HCT116 (cell line): ENCODE results near the gene LPCAT2. TPM values are rescaled to one million over a fixed set of nuclear protein-coding genes. Genes with fewer than 3 reads are reported as not detected.

Source experiments
- ATAC-seq: fragments of 200-7000 bp; cut with Tn5 transposase; 2 replicates; pipeline ENCODE4 v1.9.1; 2020; ENCODE audit warnings: mild to moderate bottlenecking, moderate library complexity
- BruUV-seq: library from RNA; stranded (reverse); fragments of 400-500 nt; replicated peaks from 2 replicates; lab custom pipeline; 2021; lab: Mats Ljungman, UMichigan
- CTCF ChIA-PET: fragments of 300-600 bp; sonication (Branson Sonifier 250); formaldehyde crosslinking; loops from one replicate; lab custom pipeline; 2021; ENCODE audit warnings: antibody characterized with exemption; lab: Charles Lee
- POLR2A ChIA-PET: fragments of 300-600, 350-600 bp; sonication (Branson Sonifier 250); formaldehyde crosslinking; loops from one replicate; lab custom pipeline; 2021; ENCODE audit warnings: antibody characterized with exemption; lab: Charles Lee
- RAD21 ChIA-PET, 2 experiments: fragments of 300-600 bp; sonication (Branson Sonifier 250); formaldehyde crosslinking; loops; one replicate each; lab custom pipeline; 2023; ENCODE audit warnings: low total read pairs in 2 of 2; ENCODE audit not compliant: uncharacterized antibody in 2 of 2, unreplicated experiment in 2 of 2, low non-redundant PET in 1 of 2; lab: Charles Lee
- DNase-seq: peaks from one replicate; pipeline ENCODE4 v3.0.0-alpha.2; 2010; ENCODE audit warnings: low read depth, low spot score
- H2AFZ ChIP-seq: fragments of 200-600 bp; shearing (Covaris generic), sonication (generic); 2 replicates; pipeline ENCODE4 v1.6.1; 2017; ENCODE audit warnings: low read depth, mixed run types, mixed read lengths, antibody characterized with exemption, low read length; ENCODE audit not compliant: poor library complexity, severe bottlenecking
- H3K27ac ChIP-seq: 2 replicates; pipeline ENCODE4 v1.5.1; 2012; ENCODE audit warnings: low read depth, low read length
- H3K27me3 ChIP-seq: fragments of 200-600 bp; sonication (generic); 2 replicates; pipeline ENCODE4 v1.6.1; 2016; ENCODE audit warnings: mixed run types, low read length, mixed read lengths; ENCODE audit not compliant: insufficient read depth
- H3K36me3 ChIP-seq, 2 experiments: fragments of 200-500 bp in 1 of 2; fragments of 200-600 bp in 1 of 2; sonication (Bioruptor generic) in 1 of 2; sonication (generic) in 1 of 2; 2 replicates each; pipeline versions ENCODE4 v1.5.1 to v1.6.1; 2014 to 2016; ENCODE audit warnings: low read length in 2 of 2, inconsistent platforms in 1 of 2, mixed read lengths in 1 of 2, mixed run types in 1 of 2; ENCODE audit not compliant: insufficient read depth in 2 of 2, control insufficient read depth in 1 of 2
- H3K4me1 ChIP-seq, 2 experiments: fragments of 200-600 bp in 1 of 2; sonication (generic) in 1 of 2; 2 replicates each; pipeline versions ENCODE4 v1.5.1 to v1.6.1; 2012 to 2017; ENCODE audit warnings: low read length in 2 of 2, inconsistent platforms in 1 of 2, mild to moderate bottlenecking in 1 of 2, mixed read lengths in 1 of 2, mixed run types in 1 of 2, moderate library complexity in 1 of 2; ENCODE audit not compliant: insufficient read depth in 2 of 2, control insufficient read depth in 1 of 2
- H3K4me2 ChIP-seq: fragments of 200-600 bp; sonication (generic); 2 replicates; pipeline ENCODE4 v1.6.1; 2017; ENCODE audit warnings: mixed run types, low read length, mixed read lengths
- H3K4me3 ChIP-seq, 2 experiments: fragments of 200-600 bp in 1 of 2; sonication (generic) in 1 of 2; replicated peaks in 1 of 2; 2 replicates each; pipeline ENCODE4 v1.5.1; 2011 to 2016; ENCODE audit warnings: low read length in 2 of 2, control low read depth in 1 of 2, low read depth in 1 of 2, mild to moderate bottlenecking in 1 of 2, mixed read lengths in 1 of 2, mixed run types in 1 of 2
- H3K79me2 ChIP-seq: fragments of 200-600 bp; sonication (generic); 2 replicates; pipeline ENCODE4 v1.6.1; 2017; ENCODE audit warnings: mild to moderate bottlenecking, mixed run types, low read length, moderate library complexity, mixed read lengths; ENCODE audit not compliant: insufficient read depth
- H3K9ac ChIP-seq: fragments of 200-600 bp; sonication (generic); 2 replicates; pipeline ENCODE4 v1.6.1; 2016; ENCODE audit warnings: low read length, mixed read lengths
- H3K9me2 ChIP-seq: fragments of 200-600 bp; sonication (generic), shearing (Covaris generic); 2 replicates; pipeline ENCODE4 v1.6.1; 2017; ENCODE audit warnings: mixed run types, mild to moderate bottlenecking, moderate library complexity; ENCODE audit not compliant: insufficient read depth
- H3K9me3 ChIP-seq, 2 experiments: fragments of 200-500 bp in 1 of 2; fragments of 200-600 bp in 1 of 2; sonication (Bioruptor generic) in 1 of 2; sonication (generic) in 1 of 2; 2 replicates each; pipeline ENCODE4 v1.6.1; 2014 to 2017; ENCODE audit warnings: low read length in 2 of 2, mixed read lengths in 2 of 2, inconsistent platforms in 1 of 2, low read depth in 1 of 2, mild to moderate bottlenecking in 1 of 2, mixed run types in 1 of 2, moderate library complexity in 1 of 2; ENCODE audit not compliant: control insufficient read depth in 1 of 2, insufficient read depth in 1 of 2
- H4K20me1 ChIP-seq: fragments of 200-600 bp; sonication (generic), shearing (Covaris generic); 2 replicates; pipeline ENCODE4 v1.6.1; 2017; ENCODE audit warnings: mixed run types, mild to moderate bottlenecking, moderate library complexity; ENCODE audit not compliant: insufficient read depth
- CEBPB ChIP-seq: IDR thresholded peaks from 2 replicates; pipeline ENCODE4 v1.6.1; 2012; ENCODE audit warnings: low read depth
- CTCF ChIP-seq, 3 experiments: fragments of 200-600 bp in 1 of 3; sonication (generic) in 1 of 3; IDR thresholded peaks in 2 of 3; conservative IDR thresholded peaks in 1 of 3; 2 replicates each; pipeline ENCODE4 v1.5.1; 2012 to 2017; ENCODE audit warnings: low read depth in 2 of 3, low read length in 2 of 3, antibody characterized with exemption in 1 of 3, borderline replicate concordance in 1 of 3, control low read depth in 1 of 3, mild to moderate bottlenecking in 1 of 3, mixed read lengths in 1 of 3, mixed run types in 1 of 3, moderate library complexity in 1 of 3; ENCODE audit not compliant: insufficient read depth in 1 of 3
- ELF1 ChIP-seq: IDR thresholded peaks from 2 replicates; pipeline ENCODE4 v1.6.1; 2012; ENCODE audit warnings: low read depth, borderline replicate concordance
- EZH2 ChIP-seq: fragments of 200-600 bp; sonication (generic); IDR thresholded peaks from 2 replicates; pipeline ENCODE4 v1.6.1; 2017; ENCODE audit warnings: antibody characterized with exemption, mixed run types
- EZH2phosphoT487 ChIP-seq: fragments of 200-600 bp; IDR thresholded peaks from 2 replicates; pipeline ENCODE4 v1.6.1; 2018; ENCODE audit warnings: antibody characterized with exemption, borderline replicate concordance
- FOSL1 ChIP-seq: IDR thresholded peaks from 2 replicates; pipeline ENCODE4 v1.6.1; 2012; ENCODE audit warnings: low read depth
- JUND ChIP-seq: IDR thresholded peaks from 2 replicates; pipeline ENCODE4 v1.6.1; 2012
- MAX ChIP-seq: IDR thresholded peaks from 2 replicates; pipeline ENCODE4 v1.6.1; 2012
- POLR2AphosphoS5 ChIP-seq: IDR thresholded peaks from 2 replicates; pipeline ENCODE4 v1.6.1; 2011; ENCODE audit warnings: mild to moderate bottlenecking, low read depth, low read length, moderate library complexity
- RAD21 ChIP-seq: IDR thresholded peaks from 2 replicates; pipeline ENCODE4 v1.6.1; 2012; ENCODE audit warnings: low read depth, mild to moderate bottlenecking
- REST ChIP-seq: IDR thresholded peaks from 2 replicates; pipeline ENCODE4 v1.6.1; 2012; ENCODE audit warnings: low read depth
- SIN3A ChIP-seq: IDR thresholded peaks from 2 replicates; pipeline ENCODE4 v1.6.1; 2012; ENCODE audit warnings: low read depth
- SP1 ChIP-seq: IDR thresholded peaks from 2 replicates; pipeline ENCODE4 v1.6.1; 2012; ENCODE audit warnings: low read depth
- YY1 ChIP-seq: IDR thresholded peaks from 2 replicates; pipeline ENCODE4 v1.6.1; 2011; ENCODE audit warnings: low read length, low read depth, moderate library complexity, mild to moderate bottlenecking; ENCODE audit not compliant: insufficient replicate concordance; ENCODE audit errors: extremely low read depth
- intact Hi-C: fragments of 100-400 bp; cut with micrococcal nuclease; formaldehyde crosslinking; loops from 2 replicates; pipeline ENCODE4 v1.10.0; 2022
- total RNA-seq: library from RNA; stranded (reverse); gene quantifications from one replicate; pipeline ENCODE4 v1.2.1, GENCODE V29; 2021; ENCODE audit not compliant: unreplicated experiment

Gene LPCAT2
- total RNA-seq, 1 experiment from 2014 or later: 13.1 TPM

GRCh38 chr16:55625843-55626242, 117.0 kb downstream of the LPCAT2 start:
- no peak for TF ChIP-seq CTCF (IDR thresholded peaks at IDR 0.05 in 2 of 3, conservative IDR thresholded peaks at IDR 0.05 in 1 of 3; ENCODE audit: borderline replicate concordance in 1 of 3, insufficient read depth in 1 of 3, low read depth in 2 of 3, low read length in 2 of 3)
- no peak for TF ChIP-seq RAD21
- TF ChIP-seq CEBPB: no peak
- no peak for TF ChIP-seq EZH2phosphoT487
- no peak for TF ChIP-seq FOSL1
- TF ChIP-seq POLR2AphosphoS5: no peak
- no peak for TF ChIP-seq YY1
- no peak for TF ChIP-seq MAX
- TF ChIP-seq ELF1: no peak
- no peak for TF ChIP-seq JUND
- no peak for TF ChIP-seq EZH2
- TF ChIP-seq SIN3A: no peak
- no peak for TF ChIP-seq REST
- no peak for TF ChIP-seq SP1
- Histone ChIP-seq H3K9me3 (no peaks in the 10 kb centered on the region), H3K4me1 (peaks cover 0 to 10% of the 10 kb centered on the region in 2 experiments; a peak in 3 of 4 replicates), H2AFZ (no peak overlapping the region), H3K27me3 (0 out of 2 replicates have a peak, but pooled peaks cover 5% of the 10 kb centered on the region), H3K79me2 (no peaks in the 10 kb centered on the region), H3K4me3 (no peak overlapping the region), H3K4me2 (no peak overlapping the region), H3K27ac (no peak overlapping the region), H3K9ac (no peak overlapping the region), H3K36me3 (no peaks in the 10 kb centered on the region), H3K9me2 (no peaks in the 10 kb centered on the region), H4K20me1 (no peaks in the 10 kb centered on the region)
- DNase-seq (no peak), ATAC-seq (no peak)
- BruUV-seq: no TSS peak
- ChIA-PET RAD21 (no interaction called here), CTCF (no interaction called here), POLR2A (no interaction called here)
- intact Hi-C loops: no loop called here
